Measurements from ENCODE around the gene AAGAB.
A peak's percentile ranks its signal among the peaks of the same experiment; 100 is the strongest.

AAGAB gene

GRCh38 chr15:67180035-67180434 lies 74.4 kb downstream of the AAGAB start:
- in situ Hi-C loops (cut with HindIII; ENCODE audit: low pct_ligation_motif_present, low pct_unique_long_range_greater_than_20kb, low sequenced_read_pairs), result no loop called here
- no peak for DNase-seq

GRCh38 chr15:67179411-67179995 lies 75.0 kb downstream of the AAGAB start:
- in situ Hi-C loops (cut with HindIII; ENCODE audit: low pct_ligation_motif_present, low pct_unique_long_range_greater_than_20kb, low sequenced_read_pairs), result no loop called here
- no peak for DNase-seq

GRCh38 chr15:67178569-67179210 lies 75.8 kb downstream of the AAGAB start:
- in situ Hi-C loops (cut with HindIII; ENCODE audit: low pct_ligation_motif_present, low pct_unique_long_range_greater_than_20kb, low sequenced_read_pairs), result no loop called here
- peak; percentile 82 for DNase-seq

DNA sequence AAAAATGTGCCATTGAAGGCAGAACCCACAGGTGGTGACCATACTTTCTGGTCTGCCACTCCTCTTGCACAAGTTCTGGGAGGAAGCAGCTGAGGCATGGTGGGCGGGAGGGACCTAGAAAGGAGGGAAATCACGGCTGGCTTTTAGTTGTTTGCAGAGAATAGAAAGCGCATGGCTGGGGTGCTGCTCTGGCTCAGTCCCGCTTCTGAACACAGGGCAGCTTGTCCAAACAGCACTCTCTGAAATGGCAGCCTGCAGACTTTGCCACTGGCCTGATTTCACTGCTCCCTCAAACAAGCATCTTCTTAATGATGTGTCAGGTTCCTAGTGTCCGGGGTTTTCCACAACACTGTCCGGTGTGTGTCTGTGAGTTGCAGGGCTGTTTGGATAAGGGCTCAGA lies 76.7 kb downstream of the AAGAB start:
- DNase-seq, result no peak
- in situ Hi-C loops (cut with HindIII; ENCODE audit: low pct_ligation_motif_present, low pct_unique_long_range_greater_than_20kb, low sequenced_read_pairs), result no loop called here

GRCh38 chr15:67176195-67176971 lies 78.1 kb downstream of the AAGAB start:
- no peak for DNase-seq
- in situ Hi-C loops (cut with HindIII; ENCODE audit: low pct_ligation_motif_present, low pct_unique_long_range_greater_than_20kb, low sequenced_read_pairs), result no loop called here

GRCh38 chr15:67175643-67176071 lies 78.8 kb downstream of the AAGAB start:
- no peak for DNase-seq
- in situ Hi-C loops (cut with HindIII; ENCODE audit: low pct_ligation_motif_present, low pct_unique_long_range_greater_than_20kb, low sequenced_read_pairs), result no loop called here

DNA sequence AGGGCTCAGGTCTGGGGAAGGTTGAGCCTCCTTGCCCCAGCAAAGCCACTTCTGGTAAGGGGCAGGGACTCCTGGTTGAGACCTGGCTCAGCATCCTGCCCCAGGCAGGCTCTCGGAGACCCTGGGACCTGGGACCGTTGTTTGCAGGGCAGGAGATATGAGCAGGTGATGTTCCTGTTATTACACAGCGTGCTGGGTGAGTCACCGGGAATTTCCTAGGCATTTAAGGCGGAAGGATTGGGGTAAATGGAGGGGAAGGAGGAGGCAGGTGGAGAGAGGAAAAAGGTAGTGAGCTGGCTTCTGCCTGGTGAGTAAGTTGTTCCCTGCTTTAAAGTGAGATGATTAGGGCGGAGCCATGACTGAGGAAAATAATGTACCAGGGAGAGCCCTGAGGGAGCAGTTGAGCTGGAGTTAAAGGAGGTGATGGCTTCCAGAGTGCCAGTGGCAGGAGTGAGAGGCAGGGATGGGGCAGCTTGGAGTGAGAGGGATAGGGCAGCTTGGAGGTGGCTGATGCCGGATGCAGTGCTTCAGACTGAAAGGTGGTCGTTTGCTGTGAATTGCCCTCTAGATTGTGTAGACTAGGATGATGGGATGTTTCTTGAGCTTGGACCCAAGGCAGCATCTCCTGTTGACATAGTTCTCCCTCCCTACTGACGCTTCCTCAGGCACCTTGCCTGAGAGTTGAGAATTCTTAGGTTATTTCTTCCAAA lies 79.4 kb downstream of the AAGAB start:
- in situ Hi-C loops (cut with HindIII; ENCODE audit: low pct_ligation_motif_present, low pct_unique_long_range_greater_than_20kb, low sequenced_read_pairs), result no loop called here
- peak; percentile 41 for DNase-seq

- in situ Hi-C loops (cut with HindIII; ENCODE audit: low pct_ligation_motif_present, low pct_unique_long_range_greater_than_20kb, low sequenced_read_pairs), result no loop called here
- no peak for DNase-seq
Observed at GRCh38 chr15:67174446-67174845, 80.0 kb downstream of the AAGAB start.

GRCh38 chr15:67173786-67174185 lies 80.7 kb downstream of the AAGAB start:
- in situ Hi-C loops (cut with HindIII; ENCODE audit: low pct_ligation_motif_present, low pct_unique_long_range_greater_than_20kb, low sequenced_read_pairs), result no loop called here
- DNase-seq, result no peak

GRCh38 chr15:67173005-67173404 lies 81.5 kb downstream of the AAGAB start:
- no peak for DNase-seq
- in situ Hi-C loops (cut with HindIII; ENCODE audit: low pct_ligation_motif_present, low pct_unique_long_range_greater_than_20kb, low sequenced_read_pairs), result no loop called here

DNA sequence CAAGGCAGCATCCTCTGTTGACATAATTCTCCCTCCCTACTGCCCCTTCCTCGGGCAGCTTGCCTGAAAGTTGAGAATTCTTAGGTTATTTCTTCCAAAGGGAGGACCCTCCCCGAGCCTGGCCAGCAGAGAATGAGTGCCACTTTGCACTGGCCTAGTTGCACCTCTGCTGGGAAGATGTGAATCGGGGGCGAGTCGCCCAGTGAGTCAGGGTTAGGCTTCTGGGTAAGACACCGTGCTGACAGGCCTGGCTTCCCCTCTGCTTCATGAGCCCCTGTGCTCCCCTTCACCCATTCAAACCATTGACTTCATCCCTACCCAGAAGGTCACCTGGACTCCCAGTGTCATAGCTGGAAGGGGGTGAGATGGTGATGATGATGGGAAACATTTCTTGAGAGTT lies 82.3 kb downstream of the AAGAB start:
- in situ Hi-C loops (cut with HindIII; ENCODE audit: low pct_ligation_motif_present, low pct_unique_long_range_greater_than_20kb, low sequenced_read_pairs), result no loop called here
- no peak for DNase-seq

DNA sequence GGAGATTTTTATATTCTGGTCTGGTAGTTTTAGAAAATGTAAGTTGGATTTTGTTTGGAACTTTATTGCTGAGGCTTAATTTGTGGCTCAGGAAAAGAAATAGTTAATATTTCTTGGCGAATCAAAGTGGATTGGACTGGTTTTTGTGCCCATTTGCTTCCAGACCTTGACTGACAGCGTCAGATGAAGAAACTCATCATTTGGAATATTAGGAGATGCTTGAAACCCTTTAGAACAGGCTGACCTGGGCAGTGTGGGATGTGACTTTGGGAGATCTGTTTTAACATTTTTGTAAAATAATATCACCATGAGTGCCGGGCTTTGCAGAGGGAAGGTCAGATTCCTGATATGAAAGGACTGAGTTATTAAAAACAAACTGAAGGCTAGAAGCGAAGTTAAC lies 83.0 kb downstream of the AAGAB start:
- DNase-seq, result no peak
- in situ Hi-C loops (cut with HindIII; ENCODE audit: low pct_ligation_motif_present, low pct_unique_long_range_greater_than_20kb, low sequenced_read_pairs), result no loop called here

DNA sequence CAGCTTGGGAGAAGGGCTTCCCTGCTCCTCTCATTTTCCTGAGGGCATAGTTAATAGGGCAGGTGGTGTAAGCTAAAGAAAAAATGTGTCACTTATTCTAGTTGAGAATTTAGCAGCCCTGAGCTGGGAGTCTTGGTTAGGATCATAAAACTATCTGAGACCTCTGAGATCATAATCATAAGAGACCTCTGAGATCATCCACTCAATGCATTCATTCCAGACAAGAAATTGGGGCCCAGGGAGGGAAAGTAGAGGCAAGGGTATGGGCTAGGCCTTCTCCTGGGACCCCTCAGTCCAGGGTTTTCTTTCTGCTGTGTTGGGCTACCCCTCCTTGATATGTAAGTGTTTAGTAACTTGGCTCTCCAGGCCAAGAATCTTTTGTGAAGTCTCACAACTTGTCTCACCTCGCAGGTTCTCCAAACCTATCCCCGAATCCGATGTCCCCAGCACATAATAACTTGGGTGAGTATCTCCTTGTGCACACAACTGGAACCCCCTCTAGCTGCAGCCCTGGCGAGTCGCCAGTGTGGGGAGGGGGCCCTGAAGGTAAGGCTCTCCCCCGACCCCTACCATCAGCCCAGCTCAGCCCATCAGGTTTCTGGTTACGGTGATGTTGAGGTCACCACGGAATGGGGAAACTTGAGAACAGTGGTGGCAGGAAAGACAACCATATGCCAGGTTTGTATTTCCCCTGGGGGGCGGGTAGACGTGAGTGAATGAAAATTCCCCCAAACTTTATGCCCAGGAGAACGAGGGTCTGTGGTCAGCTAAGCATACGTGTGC lies 84.1 kb downstream of the AAGAB start:
- in situ Hi-C loops (cut with HindIII; ENCODE audit: low pct_ligation_motif_present, low pct_unique_long_range_greater_than_20kb, low sequenced_read_pairs), result no loop called here
- DNase-seq, result no peak

- in situ Hi-C loops (cut with HindIII; ENCODE audit: low pct_ligation_motif_present, low pct_unique_long_range_greater_than_20kb, low sequenced_read_pairs), result no loop called here
- DNase-seq, result no peak
Observed at GRCh38 chr15:67168694-67169093, 85.8 kb downstream of the AAGAB start.

DNA sequence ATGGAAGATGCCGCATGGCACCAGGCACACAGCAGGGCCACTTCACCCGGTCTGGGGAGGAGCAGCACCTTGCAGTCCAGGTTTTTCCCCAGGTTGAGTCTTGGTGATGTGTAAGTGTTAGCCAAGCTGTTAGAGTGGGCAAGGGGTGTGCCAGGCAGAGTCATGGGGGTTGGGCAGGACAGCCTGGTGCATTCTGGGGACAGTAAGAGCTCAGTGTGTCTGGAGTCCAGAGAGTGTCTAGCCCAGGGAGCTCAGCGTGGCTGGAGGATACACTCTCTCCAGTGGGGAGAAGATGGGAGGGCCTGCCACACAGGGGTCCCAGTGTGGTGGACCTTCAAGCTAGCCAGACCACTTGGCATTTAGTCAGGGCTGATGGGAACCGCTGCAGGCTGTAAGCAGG lies 87.4 kb downstream of the AAGAB start:
- no peak for DNase-seq
- in situ Hi-C loops (cut with HindIII; ENCODE audit: low pct_ligation_motif_present, low pct_unique_long_range_greater_than_20kb, low sequenced_read_pairs), result no loop called here

DNA sequence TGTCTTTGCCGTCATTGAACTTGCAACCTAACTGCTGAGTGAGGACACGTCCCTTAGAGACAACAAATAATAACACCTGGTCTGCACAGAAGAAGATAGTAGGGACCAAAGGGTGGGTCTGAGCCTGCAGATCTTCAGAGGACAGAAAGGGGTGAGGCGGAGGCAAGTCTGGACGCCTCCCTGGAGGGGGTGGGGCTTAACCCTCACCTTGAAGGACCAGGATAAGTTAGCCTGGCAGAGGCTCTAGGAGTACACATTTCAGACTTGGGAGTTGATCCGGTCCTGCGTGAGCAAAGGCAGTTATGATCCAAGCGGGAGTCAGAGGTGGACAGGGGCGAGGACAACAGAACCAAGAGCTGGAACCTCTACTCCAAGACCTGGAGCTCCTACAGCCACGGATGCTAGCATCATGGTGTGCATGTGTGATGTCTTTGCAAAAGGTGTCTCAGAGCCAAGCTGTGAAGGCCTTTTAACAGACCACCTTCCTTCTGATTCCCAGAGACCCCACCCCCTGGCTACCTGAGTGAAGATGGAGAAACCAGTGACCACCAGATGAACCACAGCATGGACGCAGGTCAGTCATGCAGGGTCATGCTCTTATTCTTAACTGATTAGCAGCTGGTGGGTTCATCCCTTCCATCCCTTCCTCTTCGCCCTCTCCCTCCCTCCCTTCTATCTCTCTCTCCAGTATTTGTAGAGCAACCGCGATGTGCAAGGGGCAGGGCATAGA lies 88.0 kb downstream of the AAGAB start:
- DNase-seq, result no peak
- in situ Hi-C loops (cut with HindIII; ENCODE audit: low pct_ligation_motif_present, low pct_unique_long_range_greater_than_20kb, low sequenced_read_pairs), result no loop called here

DNA sequence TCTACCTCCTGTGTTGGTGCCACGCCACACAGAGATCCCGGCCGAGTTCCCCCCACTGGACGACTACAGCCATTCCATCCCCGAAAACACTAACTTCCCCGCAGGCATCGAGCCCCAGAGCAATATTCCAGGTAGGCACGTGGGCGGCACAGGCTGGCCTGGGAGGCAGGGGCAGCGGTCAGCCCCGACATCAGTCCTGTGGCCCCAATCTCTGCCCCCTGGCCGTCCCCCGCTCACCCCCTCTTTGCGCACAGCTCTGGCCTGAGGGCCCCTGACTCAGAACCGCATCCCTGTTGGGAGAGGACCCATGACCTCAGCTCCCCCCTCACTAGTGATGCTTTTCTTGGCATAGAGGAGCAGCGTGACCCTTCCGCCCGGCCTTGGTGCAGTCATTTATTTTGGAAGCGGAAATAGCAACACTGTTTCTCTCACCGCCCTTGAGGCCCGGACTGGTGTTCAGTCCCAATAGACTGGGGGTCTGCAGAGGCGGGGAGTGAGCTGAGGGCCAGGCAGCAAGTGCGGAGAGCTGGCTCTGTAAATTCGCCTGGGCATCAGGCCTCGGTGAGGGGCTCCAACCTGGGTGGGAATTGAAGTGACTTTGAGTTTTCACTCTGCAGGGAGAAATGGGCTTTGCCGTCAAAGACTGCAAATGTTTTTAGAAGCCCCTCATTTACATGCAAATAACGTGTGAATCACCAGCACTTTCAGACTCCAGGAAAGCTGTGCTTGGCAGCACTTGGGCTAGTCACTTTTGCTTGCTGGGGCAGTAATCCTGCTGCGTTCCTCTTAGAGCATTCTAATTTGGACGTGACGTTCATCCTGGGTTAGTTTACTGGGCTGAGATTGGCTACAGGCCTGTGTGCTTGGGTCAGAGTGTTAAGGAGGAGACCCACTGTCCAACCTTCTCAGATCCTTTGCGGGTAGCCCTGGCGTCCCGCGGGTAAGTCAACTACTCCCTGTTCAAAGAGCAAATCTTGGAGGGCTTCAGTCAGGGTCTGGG lies 88.9 kb downstream of the AAGAB start:
- DNase-seq, result no peak
- in situ Hi-C loops (cut with HindIII; ENCODE audit: low pct_ligation_motif_present, low pct_unique_long_range_greater_than_20kb, low sequenced_read_pairs), result no loop called here
